Jurkat, Clone E6-1 (cell line): ENCODE data around the gene RAB6B.

Source experiments
- DNase-seq: peaks from one replicate; pipeline ENCODE4 v3.0.0-alpha.2; 2011; ENCODE audit warnings: low read depth, low spot score
- H3K4me3 ChIP-seq: 2 replicates; pipeline ENCODE4 v1.5.1; 2011; ENCODE audit warnings: mild to moderate bottlenecking, low read length, control low read depth, moderate library complexity

RAB6B gene

GRCh38 chr3:133884887-133885711 lies 10.6 kb downstream of the RAB6B start:
- DNase-seq: no peak
- H3K4me3 ChIP-seq: no peak overlapping the region

GRCh38 chr3:133884054-133884886 lies 11.4 kb downstream of the RAB6B start:
- H3K4me3 ChIP-seq: no peak overlapping the region
- DNase-seq: no peak

- no peak overlapping the region for H3K4me3 ChIP-seq
- DNase-seq: no peak
Measured at GRCh38 chr3:133883641-133884040, 12.0 kb downstream of the RAB6B start.

- DNase-seq: no peak
- no peak overlapping the region for H3K4me3 ChIP-seq
Measured at GRCh38 chr3:133882986-133883586, 12.6 kb downstream of the RAB6B start.

GRCh38 chr3:133881939-133882825 lies 13.5 kb downstream of the RAB6B start:
- no peak for DNase-seq
- no peak overlapping the region for H3K4me3 ChIP-seq

GRCh38 chr3:133881492-133881891 lies 14.2 kb downstream of the RAB6B start:
- DNase-seq: no peak
- H3K4me3 ChIP-seq: no peak overlapping the region

GRCh38 chr3:133880886-133881455 lies 14.7 kb downstream of the RAB6B start:
- no peak for DNase-seq
- H3K4me3 ChIP-seq: no peak overlapping the region

GRCh38 chr3:133880287-133880686 lies 15.4 kb downstream of the RAB6B start:
- no peak for DNase-seq
- H3K4me3 ChIP-seq: no peak overlapping the region

GRCh38 chr3:133878518-133878917 lies 17.2 kb downstream of the RAB6B start:
- H3K4me3 ChIP-seq: no peak overlapping the region
- DNase-seq: no peak

GRCh38 chr3:133877221-133877620 lies 18.5 kb downstream of the RAB6B start:
- DNase-seq: no peak
- H3K4me3 ChIP-seq: no peak overlapping the region

- no peak overlapping the region for H3K4me3 ChIP-seq
- DNase-seq: no peak
Measured at GRCh38 chr3:133874761-133875438, 20.8 kb downstream of the RAB6B start.

GRCh38 chr3:133874344-133874743 lies 21.3 kb downstream of the RAB6B start:
- no peak overlapping the region for H3K4me3 ChIP-seq
- DNase-seq: no peak

- no peak for DNase-seq
- H3K4me3 ChIP-seq: no peak overlapping the region
Measured at GRCh38 chr3:133872781-133873180, 22.9 kb downstream of the RAB6B start.

GRCh38 chr3:133872161-133872560 lies 23.5 kb downstream of the RAB6B start:
- DNase-seq: no peak

GRCh38 chr3:133871368-133872090 lies 24.2 kb downstream of the RAB6B start:
- H3K4me3 ChIP-seq: no peak overlapping the region
- DNase-seq: no peak

More at GRCh38 chr3:133872161-133872560, 23.5 kb downstream of the RAB6B start:
- no peak overlapping the region for H3K4me3 ChIP-seq

- no peak overlapping the region for H3K4me3 ChIP-seq
- DNase-seq: no peak
Measured at GRCh38 chr3:133870822-133871221, 24.9 kb downstream of the RAB6B start.

GRCh38 chr3:133869586-133869985 lies 26.1 kb downstream of the RAB6B start:
- no peak overlapping the region for H3K4me3 ChIP-seq

More at GRCh38 chr3:133869586-133869985, 26.1 kb downstream of the RAB6B start:
- no peak for DNase-seq
